Measurements from ENCODE around the gene AP3S2. TPM values are rescaled to one million over a fixed set of nuclear protein-coding genes. Genes with fewer than 3 reads are reported as not detected.
"Not testable (repeated sequence)": the region's sequence is repeated elsewhere in the genome, so short reads cannot be mapped to it uniquely, and the experiment has no call there.

Gene AP3S2
- total RNA-seq, 4 donors from 2014 or later, result 15.5 to 70.4 (median 28.4) TPM

DNA sequence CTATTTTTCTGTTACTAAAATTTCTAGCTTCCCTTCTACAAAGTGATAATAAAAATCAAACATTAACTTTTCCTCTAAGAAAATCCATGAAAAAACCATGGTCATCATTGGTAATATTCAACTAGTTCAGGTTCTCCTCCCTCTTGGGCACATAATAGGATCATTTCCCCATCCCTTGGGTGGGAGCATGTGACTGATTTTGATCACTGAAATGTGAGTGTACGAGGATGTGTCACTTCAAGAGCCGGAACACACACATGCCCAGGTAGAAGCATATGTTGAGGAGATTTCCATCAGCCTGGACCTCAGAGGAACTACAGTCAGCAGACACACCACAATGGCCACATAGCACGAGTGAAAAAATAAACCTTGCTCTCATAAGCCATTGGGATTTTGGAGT is 36.1 kb downstream of the AP3S2 start:
- no peak for DNase-seq (ENCODE audit: low spot score in 2 of 2)
- no peak overlapping the region for H3K27ac ChIP-seq
- H3K4me3 ChIP-seq, result no peak overlapping the region
- WGBS, result 94% methylated on average over 3 of the region's 3 CpGs
- no peaks in the 10 kb centered on the region for H3K9me3 ChIP-seq
- no peak for TF ChIP-seq POLR2AphosphoS5 (IDR thresholded peaks at IDR 0.05)
- no peak for TF ChIP-seq EP300 (IDR thresholded peaks at IDR 0.05)
- TF ChIP-seq POLR2A (IDR thresholded peaks at IDR 0.05), result no peak
- no peak for TF ChIP-seq CTCF (IDR thresholded peaks at IDR 0.05)
- H3K4me1 ChIP-seq, result no peaks in the 10 kb centered on the region
- H3K36me3 ChIP-seq, result peaks cover 22% of the 10 kb centered on the region
- no peaks in the 10 kb centered on the region for H3K27me3 ChIP-seq

DNA sequence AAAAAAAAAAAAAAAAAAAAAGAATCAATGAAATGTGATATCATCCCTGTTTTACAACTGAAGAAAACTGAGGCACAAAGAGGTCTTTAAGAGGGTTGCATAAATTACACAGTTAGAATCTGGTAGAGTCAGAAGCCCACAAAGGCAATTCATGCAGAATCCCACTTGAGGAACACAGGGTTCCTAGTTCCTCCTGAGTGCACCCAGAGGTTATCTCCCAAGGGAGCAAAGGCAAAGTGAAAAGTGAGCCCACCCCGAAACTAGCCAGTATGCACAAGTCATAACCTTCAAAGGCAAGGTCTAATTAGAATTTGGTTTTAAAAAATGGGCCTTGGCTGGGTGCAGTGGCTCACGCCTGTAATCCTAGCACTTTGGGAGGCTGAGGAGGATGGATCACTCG is 37.8 kb downstream of the AP3S2 start:
- DNase-seq (ENCODE audit: low spot score in 2 of 2), result no peak
- H3K4me3 ChIP-seq, result no peak overlapping the region
- TF ChIP-seq CTCF (IDR thresholded peaks at IDR 0.05), result no peak
- TF ChIP-seq POLR2A (IDR thresholded peaks at IDR 0.05), result no peak
- no peak for TF ChIP-seq POLR2AphosphoS5 (IDR thresholded peaks at IDR 0.05)
- no peak for TF ChIP-seq EP300 (IDR thresholded peaks at IDR 0.05)
- H3K4me1 ChIP-seq, result no peaks in the 10 kb centered on the region
- H3K27ac ChIP-seq, result no peak overlapping the region
- peaks cover 26% of the 10 kb centered on the region for H3K36me3 ChIP-seq
- WGBS, result 92% methylated on average over 3 of the region's 3 CpGs
- no peaks in the 10 kb centered on the region for H3K9me3 ChIP-seq
- no peaks in the 10 kb centered on the region for H3K27me3 ChIP-seq

DNA sequence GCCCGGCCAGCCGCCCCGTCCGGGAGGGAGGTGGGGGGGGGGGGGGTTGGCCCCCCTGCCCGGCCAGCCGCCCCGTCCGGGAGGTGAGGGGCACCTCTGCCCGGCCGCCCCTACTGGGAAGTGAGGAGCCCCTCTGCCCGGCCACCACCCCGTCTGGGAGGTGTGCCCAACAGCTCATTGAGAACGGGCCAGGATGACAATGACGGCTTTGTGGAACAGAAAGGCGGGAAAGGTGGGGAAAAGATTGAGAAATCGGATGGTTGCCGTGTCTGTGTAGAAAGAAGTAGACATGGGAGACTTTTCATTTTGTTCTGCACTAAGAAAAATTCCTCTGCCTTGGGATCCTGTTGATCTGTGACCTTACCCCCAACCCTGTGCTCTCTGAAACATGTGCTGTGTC is 38.9 kb downstream of the AP3S2 start:
- DNase-seq (ENCODE audit: low spot score in 2 of 2); H3K27ac ChIP-seq; H3K27me3 ChIP-seq; H3K4me1 ChIP-seq; H3K4me3 ChIP-seq; H3K9me3 ChIP-seq: not testable (repeated sequence)
- peaks cover 15% of the 10 kb centered on the region for H3K36me3 ChIP-seq
- WGBS, result 85% methylated on average over 7 of the region's 17 CpGs

DNA sequence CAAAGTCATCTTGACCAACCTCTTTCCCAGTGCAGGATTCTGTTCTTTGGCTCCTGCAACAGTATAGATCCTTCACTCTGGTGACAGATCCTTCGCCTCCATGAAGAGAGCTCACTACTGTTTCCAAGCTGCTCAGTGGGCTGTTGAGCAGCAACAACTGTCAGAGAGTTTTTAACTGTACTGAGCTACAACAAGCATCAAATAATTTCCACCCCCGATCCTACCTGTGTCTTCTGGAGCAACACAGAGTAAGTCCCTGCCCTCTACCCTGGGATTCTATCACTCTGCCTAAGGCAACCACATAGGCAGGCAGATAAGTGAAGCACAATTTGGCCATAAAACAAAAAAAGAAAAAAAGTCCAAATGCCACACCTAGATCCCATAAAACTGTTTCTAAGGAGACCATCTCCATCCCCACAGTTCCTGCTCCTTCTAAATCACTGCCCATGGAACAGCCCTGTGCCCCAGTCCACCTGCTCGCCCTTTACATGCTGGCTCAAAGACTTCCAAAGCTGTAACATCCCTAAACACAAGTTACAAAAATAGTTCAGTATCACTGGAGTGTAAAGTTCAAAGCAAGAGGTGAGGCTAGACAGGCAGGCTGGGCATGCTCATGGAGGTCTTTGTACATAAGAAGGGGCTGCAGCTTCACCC is 41.3 kb downstream of the AP3S2 start:
- peaks cover 13% of the 10 kb centered on the region for H3K36me3 ChIP-seq
- H3K4me1 ChIP-seq, result peaks cover 13% of the 10 kb centered on the region
- no peaks in the 10 kb centered on the region for H3K9me3 ChIP-seq
- 91% methylated on average over 3 of the region's 3 CpGs for WGBS
- H3K4me3 ChIP-seq, result no peak overlapping the region
- no peaks in the 10 kb centered on the region for H3K27me3 ChIP-seq
- no peak for DNase-seq (ENCODE audit: low spot score in 2 of 2)
- TF ChIP-seq CTCF (IDR thresholded peaks at IDR 0.05) (no peak), EP300 (IDR thresholded peaks at IDR 0.05) (no peak), POLR2A (IDR thresholded peaks at IDR 0.05) (no peak), POLR2AphosphoS5 (IDR thresholded peaks at IDR 0.05) (no peak)
- no peak overlapping the region for H3K27ac ChIP-seq

- Histone ChIP-seq H3K27me3 (no peaks in the 10 kb centered on the region), H3K4me3 (no peak overlapping the region), H3K4me1 (peaks cover 13% of the 10 kb centered on the region), H3K9me3 (no peaks in the 10 kb centered on the region), H3K36me3 (peaks cover 13% of the 10 kb centered on the region), H3K27ac (no peak overlapping the region)
- 85% methylated on average over 5 of the region's 5 CpGs for WGBS
- TF ChIP-seq EP300 (IDR thresholded peaks at IDR 0.05) (no peak), POLR2AphosphoS5 (IDR thresholded peaks at IDR 0.05) (no peak), CTCF (IDR thresholded peaks at IDR 0.05) (no peak), POLR2A (IDR thresholded peaks at IDR 0.05) (no peak)
- no peak for DNase-seq (ENCODE audit: low spot score in 2 of 2)
Measured at GRCh38 chr15:89851673-89852341, 42.0 kb downstream of the AP3S2 start.

Measured in suprapubic skin (tissue), 4 donors.